Measurements from ENCODE around the gene KANSL1L.

Gene KANSL1L

DNA sequence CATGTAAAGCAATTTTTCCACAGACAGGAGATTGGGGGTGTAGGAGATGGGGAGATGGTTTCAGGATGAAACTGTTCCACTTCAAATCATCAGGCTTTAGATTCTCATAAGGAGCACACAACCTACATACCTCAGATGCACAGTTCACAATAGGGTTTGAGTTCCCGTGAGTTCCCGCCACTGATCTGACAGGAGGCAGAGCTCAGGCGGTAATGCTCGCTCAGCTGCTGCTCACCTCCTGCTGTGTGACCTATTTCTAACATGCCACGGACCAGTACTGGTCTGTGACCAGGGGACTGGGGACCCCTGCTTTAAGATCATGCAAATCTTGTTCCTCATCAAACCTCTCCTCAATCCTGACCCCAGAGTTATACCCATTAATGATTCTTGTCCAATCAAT, 98.7 kb downstream of the KANSL1L start:
- H3K36me3 ChIP-seq = no peaks in the 10 kb centered on the region
- no peaks in the 10 kb centered on the region for H3K4me1 ChIP-seq
- H3K9me3 ChIP-seq (replicated peaks in 1 of 11) = no peaks in the 10 kb centered on the region
- no peaks in the 10 kb centered on the region for H4K20me1 ChIP-seq
- no peak for TF ChIP-seq Cebpa-rat (IDR thresholded peaks at IDR 0.05)
- H3K4me2 ChIP-seq = no peak overlapping the region
- H3K27me3 ChIP-seq = no peaks in the 10 kb centered on the region
- no peak overlapping the region for H3K4me3 ChIP-seq
- H3K27ac ChIP-seq = no peak overlapping the region
- no peak overlapping the region for H3K9ac ChIP-seq

DNA sequence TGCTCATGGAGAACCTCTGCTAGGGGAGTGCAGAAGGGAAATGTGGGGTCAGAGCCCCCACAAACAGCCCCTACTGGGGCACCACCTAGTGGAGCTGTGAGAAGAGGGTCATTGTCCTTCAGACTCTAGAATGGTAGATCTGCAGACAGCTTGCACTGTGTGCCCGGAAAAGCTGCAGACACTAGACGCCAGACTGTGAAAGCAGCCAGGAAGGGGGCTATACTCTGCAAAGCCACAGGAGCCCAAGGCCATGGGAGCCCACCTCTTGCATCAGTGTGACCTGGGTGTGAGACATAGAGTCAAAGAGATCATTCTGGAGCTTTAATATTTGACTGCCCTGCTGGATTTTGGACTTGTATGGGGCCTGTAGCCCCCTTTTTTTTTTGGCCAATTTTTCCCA, 107.9 kb downstream of the KANSL1L start:
- H3K4me3 ChIP-seq = no peak overlapping the region
- no peak overlapping the region for H3K9ac ChIP-seq
- no peak overlapping the region for H3K4me2 ChIP-seq
- no peaks in the 10 kb centered on the region for H4K20me1 ChIP-seq
- TF ChIP-seq Cebpa-rat (IDR thresholded peaks at IDR 0.05) = no peak
- H3K27ac ChIP-seq = no peak overlapping the region
- no peaks in the 10 kb centered on the region for H3K27me3 ChIP-seq
- peaks cover 0 to 23% (median 8%) of the 10 kb centered on the region in 11 experiments; a peak in 7 of 22 replicates for H3K36me3 ChIP-seq
- peaks cover 1 to 15% (median 10%) of the 10 kb centered on the region in 11 experiments; a peak in 12 of 22 replicates for H3K9me3 ChIP-seq (replicated peaks in 1 of 11)
- peaks cover 0 to 6% (median 0%) of the 10 kb centered on the region in 10 experiments; a peak in 1 of 20 replicates for H3K4me1 ChIP-seq

DNA sequence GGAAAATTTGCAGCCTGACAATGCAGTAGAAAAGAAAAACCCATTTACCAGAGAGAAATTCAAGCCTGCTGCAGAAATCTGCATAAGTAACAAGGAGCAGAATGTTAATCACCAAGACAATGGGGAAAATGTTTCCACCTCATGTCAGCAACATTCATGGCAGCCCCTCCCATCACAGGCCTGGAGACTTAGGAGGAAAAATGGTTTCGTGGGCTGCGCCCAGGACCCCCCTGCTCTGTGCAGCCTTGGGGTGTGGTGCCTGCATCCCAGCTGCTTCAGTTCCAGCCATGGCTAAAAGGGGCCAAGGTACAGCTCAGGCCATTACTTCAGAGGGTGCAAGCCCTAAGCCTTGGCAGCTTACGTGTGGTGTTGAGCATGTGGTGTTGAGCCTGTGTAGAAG, 115.4 kb downstream of the KANSL1L start:
- no peaks in the 10 kb centered on the region for H3K4me1 ChIP-seq
- no peak for TF ChIP-seq Cebpa-rat (IDR thresholded peaks at IDR 0.05)
- H3K27me3 ChIP-seq = no peaks in the 10 kb centered on the region
- H3K4me2 ChIP-seq = no peak overlapping the region
- peaks cover 0 to 52% (median 36%) of the 10 kb centered on the region in 11 experiments; a peak in 19 of 22 replicates for H3K36me3 ChIP-seq
- no peak overlapping the region for H3K4me3 ChIP-seq
- no peaks in the 10 kb centered on the region for H4K20me1 ChIP-seq
- H3K27ac ChIP-seq = no peak overlapping the region
- H3K9ac ChIP-seq = no peak overlapping the region
- peaks cover 15 to 62% (median 47%) of the 10 kb centered on the region in 11 experiments for H3K9me3 ChIP-seq (replicated peaks in 1 of 11)

GRCh38 chr2:210054696-210055095, 116.5 kb downstream of the KANSL1L start:
- H3K9me3 ChIP-seq (replicated peaks in 1 of 11) = peaks cover 15 to 61% (median 47%) of the 10 kb centered on the region in 11 experiments
- H3K36me3 ChIP-seq = peaks cover 0 to 51% (median 36%) of the 10 kb centered on the region in 11 experiments; a peak in 19 of 22 replicates
- no peaks in the 10 kb centered on the region for H3K27me3 ChIP-seq
- no peak overlapping the region for H3K27ac ChIP-seq
- H3K4me2 ChIP-seq = no peak overlapping the region
- TF ChIP-seq Cebpa-rat (IDR thresholded peaks at IDR 0.05) = no peak
- H3K4me3 ChIP-seq = no peak overlapping the region
- no peaks in the 10 kb centered on the region for H4K20me1 ChIP-seq
- H3K9ac ChIP-seq = no peak overlapping the region
- H3K4me1 ChIP-seq = no peaks in the 10 kb centered on the region

GRCh38 chr2:210050885-210051284, 120.3 kb downstream of the KANSL1L start:
- Histone ChIP-seq H3K27ac (no peak overlapping the region), H3K27me3 (no peaks in the 10 kb centered on the region), H3K4me2 (no peak overlapping the region), H3K4me3 (no peak overlapping the region), H3K36me3 (peaks cover 0 to 60% (median 45%) of the 10 kb centered on the region in 11 experiments; a peak in 19 of 22 replicates), H3K9ac (no peak overlapping the region), H4K20me1 (no peaks in the 10 kb centered on the region), H3K4me1 (peaks cover 0 to 20% (median 0%) of the 10 kb centered on the region in 10 experiments; a peak in 6 of 20 replicates), H3K9me3 (replicated peaks in 1 of 11) (peaks cover 7 to 45% (median 40%) of the 10 kb centered on the region in 11 experiments)
- TF ChIP-seq Cebpa-rat (IDR thresholded peaks at IDR 0.05) = no peak

DNA sequence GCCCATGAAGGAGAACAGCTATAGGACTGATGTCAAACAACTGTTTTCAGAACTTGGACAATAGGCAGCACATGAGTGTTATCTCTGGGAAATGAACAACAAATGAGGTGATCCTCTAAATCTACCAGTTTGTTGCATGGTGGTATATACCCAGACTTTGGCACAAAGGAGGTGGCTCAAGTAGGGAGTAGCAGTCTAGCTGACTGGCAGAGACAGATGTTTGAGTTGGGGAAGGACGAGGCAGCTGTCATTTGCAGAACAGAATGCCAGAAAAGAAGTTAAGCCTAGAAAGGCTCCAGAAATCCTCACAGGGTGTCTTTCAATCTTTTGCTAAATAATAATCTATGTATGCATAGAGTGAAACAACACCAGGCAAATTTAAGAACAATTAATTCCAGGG, 121.4 kb downstream of the KANSL1L start:
- Histone ChIP-seq H4K20me1 (no peaks in the 10 kb centered on the region), H3K27ac (no peak overlapping the region), H3K9me3 (replicated peaks in 1 of 11) (peaks cover 7 to 35% (median 30%) of the 10 kb centered on the region in 11 experiments), H3K4me3 (no peak overlapping the region), H3K9ac (no peak overlapping the region), H3K4me2 (no peak overlapping the region), H3K27me3 (no peaks in the 10 kb centered on the region), H3K36me3 (peaks cover 0 to 59% (median 40%) of the 10 kb centered on the region in 11 experiments; a peak in 20 of 22 replicates), H3K4me1 (peaks cover 0 to 20% (median 0%) of the 10 kb centered on the region in 10 experiments; a peak in 6 of 20 replicates)
- no peak for TF ChIP-seq Cebpa-rat (IDR thresholded peaks at IDR 0.05)

- no peaks in the 10 kb centered on the region for H4K20me1 ChIP-seq
- no peak for TF ChIP-seq Cebpa-rat (IDR thresholded peaks at IDR 0.05)
- H3K9ac ChIP-seq = no peak overlapping the region
- H3K4me3 ChIP-seq = no peak overlapping the region
- H3K9me3 ChIP-seq (replicated peaks in 1 of 11) = peaks cover 0 to 24% (median 18%) of the 10 kb centered on the region in 11 experiments; a peak in 18 of 22 replicates
- peaks cover 0 to 20% (median 0%) of the 10 kb centered on the region in 10 experiments; a peak in 6 of 20 replicates for H3K4me1 ChIP-seq
- H3K4me2 ChIP-seq = peak overlapping the region in 3 of 11 experiments; percentile 15 to 76 (median 64); a peak in 5 of 22 replicates
- no peak overlapping the region for H3K27ac ChIP-seq
- H3K27me3 ChIP-seq = no peaks in the 10 kb centered on the region
- H3K36me3 ChIP-seq = peaks cover 4 to 51% (median 27%) of the 10 kb centered on the region in 11 experiments; a peak in 19 of 22 replicates
Observed at GRCh38 chr2:210046851-210047500, 124.2 kb downstream of the KANSL1L start.

- H4K20me1 ChIP-seq = no peaks in the 10 kb centered on the region
- peaks cover 6 to 43% (median 18%) of the 10 kb centered on the region in 11 experiments; a peak in 16 of 22 replicates for H3K36me3 ChIP-seq
- H3K9me3 ChIP-seq (replicated peaks in 1 of 11) = no peaks in the 10 kb centered on the region
- H3K4me3 ChIP-seq = no peak overlapping the region
- no peak overlapping the region for H3K27ac ChIP-seq
- no peak overlapping the region for H3K4me2 ChIP-seq
- no peak for TF ChIP-seq Cebpa-rat (IDR thresholded peaks at IDR 0.05)
- H3K27me3 ChIP-seq = no peaks in the 10 kb centered on the region
- no peak overlapping the region for H3K9ac ChIP-seq
- no peaks in the 10 kb centered on the region for H3K4me1 ChIP-seq
Observed at GRCh38 chr2:210038078-210038477, 133.1 kb downstream of the KANSL1L start.

DNA sequence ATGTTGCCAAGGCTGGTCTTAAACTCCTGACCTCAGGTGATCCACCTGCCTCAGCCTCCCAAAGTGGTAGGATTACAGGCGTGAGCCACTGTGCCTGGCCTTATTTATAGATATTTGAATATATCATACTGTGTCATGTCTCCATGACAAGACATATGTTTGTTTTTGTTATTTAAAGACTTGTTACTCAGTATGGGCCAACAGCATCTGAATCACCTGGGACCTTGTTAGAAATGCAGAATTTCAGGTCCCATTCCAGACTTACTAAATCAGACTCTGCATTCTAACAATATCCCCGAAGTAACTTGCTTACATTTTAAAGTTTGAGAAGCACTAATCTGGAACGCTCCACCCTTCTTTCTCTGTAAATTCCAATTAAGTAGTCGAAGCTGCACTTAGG, 135.5 kb downstream of the KANSL1L start:
- Histone ChIP-seq H3K4me2 (no peak overlapping the region), H3K27ac (no peak overlapping the region), H4K20me1 (no peaks in the 10 kb centered on the region), H3K4me1 (no peaks in the 10 kb centered on the region), H3K9me3 (replicated peaks in 1 of 11) (no peaks in the 10 kb centered on the region), H3K27me3 (no peaks in the 10 kb centered on the region), H3K36me3 (peaks cover 3 to 50% (median 23%) of the 10 kb centered on the region in 11 experiments; a peak in 17 of 22 replicates), H3K9ac (no peak overlapping the region), H3K4me3 (no peak overlapping the region)
- TF ChIP-seq Cebpa-rat (IDR thresholded peaks at IDR 0.05) = no peak
